Cardiac muscle cell (in vitro differentiated cells and primary cell): ENCODE results near the gene SUPT7L. TPM values are rescaled to one million over a fixed set of nuclear protein-coding genes. Genes with fewer than 3 reads are reported as not detected.

Source experiments
- DNase-seq, 2 donors: peaks; one replicate each; pipeline versions ENCODE4 v3.0.0 to v3.0.0-alpha.2; 2010 to 2017; ENCODE audit warnings: low read depth in 1 of 2, low spot score in 1 of 2
- H3K27ac ChIP-seq: fragments of 200-600 bp; sonication (generic); 2 replicates; pipeline ENCODE4 v1.5.1; 2016
- H3K27me3 ChIP-seq: fragments of 200-600 bp; sonication (generic); 2 replicates; pipeline ENCODE4 v1.6.0; 2016; ENCODE audit warnings: control low read depth
- H3K36me3 ChIP-seq: fragments of 200-600 bp; sonication (generic); 2 replicates; pipeline ENCODE4 v1.5.1; 2016; ENCODE audit warnings: control low read depth
- H3K4me1 ChIP-seq: fragments of 200-600 bp; sonication (generic); 2 replicates; pipeline ENCODE4 v1.8.1; 2017; ENCODE audit warnings: low read depth, mild to moderate bottlenecking, mixed run types
- H3K4me3 ChIP-seq: fragments of 200-600 bp; sonication (generic); 2 replicates; pipeline ENCODE4 v1.5.1; 2016; ENCODE audit warnings: mild to moderate bottlenecking
- H3K9me3 ChIP-seq: fragments of 200-600 bp; sonication (generic); 2 replicates; pipeline ENCODE4 v1.5.1; 2017; ENCODE audit warnings: low read depth, mild to moderate bottlenecking, control low read depth
- polyA plus RNA-seq: library from polyadenylated mRNA; unstranded; fragments of >200 nt; fragmentation: Nextera tagmentation; extraction: Ambion mirVana; gene quantifications from 2 replicates; pipeline ENCODE4 v1.2.1, GENCODE V29; 2016
- total RNA-seq: library from RNA; depleted of rRNA; stranded (reverse); fragments of >200 nt; gene quantifications from 2 replicates; pipeline ENCODE4 v1.2.3, GENCODE V29; 2016
- TF ChIP-seq, protein P1 (sequence below): IDR thresholded peaks from 2 replicates; pipeline ENCODE4 v1.5.1; 2012; ENCODE audit warnings: low read depth, mild to moderate bottlenecking, low read length

The SUPT7L gene, protein sequence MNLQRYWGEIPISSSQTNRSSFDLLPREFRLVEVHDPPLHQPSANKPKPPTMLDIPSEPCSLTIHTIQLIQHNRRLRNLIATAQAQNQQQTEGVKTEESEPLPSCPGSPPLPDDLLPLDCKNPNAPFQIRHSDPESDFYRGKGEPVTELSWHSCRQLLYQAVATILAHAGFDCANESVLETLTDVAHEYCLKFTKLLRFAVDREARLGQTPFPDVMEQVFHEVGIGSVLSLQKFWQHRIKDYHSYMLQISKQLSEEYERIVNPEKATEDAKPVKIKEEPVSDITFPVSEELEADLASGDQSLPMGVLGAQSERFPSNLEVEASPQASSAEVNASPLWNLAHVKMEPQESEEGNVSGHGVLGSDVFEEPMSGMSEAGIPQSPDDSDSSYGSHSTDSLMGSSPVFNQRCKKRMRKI
- total RNA-seq = 37.8 and 38.0 TPM in 2 replicates
- polyA plus RNA-seq = 34.3 and 38.3 TPM in 2 replicates

DNA sequence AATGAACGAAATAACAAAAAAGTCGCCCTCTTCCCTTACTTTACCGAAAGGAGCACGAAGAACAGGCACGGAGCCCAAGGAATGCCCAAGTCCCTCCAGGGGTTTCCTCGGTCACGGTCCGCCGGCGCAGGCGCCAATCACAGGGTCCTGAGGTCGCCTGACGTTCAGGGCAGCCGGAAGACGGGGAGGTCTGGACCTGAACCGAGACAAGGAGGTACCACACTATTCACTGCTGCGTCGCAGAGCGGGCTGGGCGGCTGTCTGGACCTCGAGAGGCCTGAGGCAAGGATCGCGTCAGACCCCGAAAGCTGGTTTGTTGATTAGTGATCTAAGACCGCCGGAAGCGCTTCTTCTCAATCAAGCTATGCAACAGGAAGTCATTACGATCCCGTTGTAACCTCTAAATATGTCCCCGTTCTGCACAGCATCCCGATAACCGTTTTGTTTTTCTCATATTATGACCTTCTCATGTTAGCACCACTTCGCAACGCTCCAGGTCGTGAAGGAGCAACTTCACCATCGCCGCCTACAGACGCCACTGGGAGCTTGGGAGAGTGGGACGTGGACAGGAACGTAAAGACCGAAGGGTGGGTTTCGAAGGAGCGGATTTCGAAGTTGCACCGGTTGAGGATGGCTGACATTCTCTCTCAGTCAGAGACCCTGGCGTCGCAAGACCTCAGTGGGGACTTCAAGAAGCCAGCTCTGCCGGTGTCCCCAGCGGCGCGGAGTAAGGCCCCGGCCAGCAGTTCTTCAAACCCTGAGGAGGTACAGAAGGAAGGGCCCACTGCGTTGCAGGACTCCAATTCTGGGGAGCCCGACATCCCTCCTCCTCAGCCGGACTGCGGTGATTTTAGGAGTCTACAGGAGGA, at the start of gene SUPT7L, which contains the start of gene SLC4A1AP:
Gene SUPT7L (minus strand): TSS at position 330 of the 869 bp plus-strand sequence. CDS start 1,422 bp downstream, outside the sequence.
Gene SLC4A1AP (plus strand): TSS at position 605 of the 869 bp plus-strand sequence. CDS start 26 bp downstream, at position 631.
- no peaks in the 10 kb centered on the region for H3K9me3 ChIP-seq
- H3K4me3 ChIP-seq = peak within 1 kb of the TSS; percentile 87
- H3K36me3 ChIP-seq = peaks cover 30% of the 10 kb centered on the region
- H3K4me1 ChIP-seq = peaks cover 19% of the 10 kb centered on the region
- no peaks in the 10 kb centered on the region for H3K27me3 ChIP-seq
- DNase-seq = peak; percentile 89 to 90
- TF ChIP-seq, protein P1, sequence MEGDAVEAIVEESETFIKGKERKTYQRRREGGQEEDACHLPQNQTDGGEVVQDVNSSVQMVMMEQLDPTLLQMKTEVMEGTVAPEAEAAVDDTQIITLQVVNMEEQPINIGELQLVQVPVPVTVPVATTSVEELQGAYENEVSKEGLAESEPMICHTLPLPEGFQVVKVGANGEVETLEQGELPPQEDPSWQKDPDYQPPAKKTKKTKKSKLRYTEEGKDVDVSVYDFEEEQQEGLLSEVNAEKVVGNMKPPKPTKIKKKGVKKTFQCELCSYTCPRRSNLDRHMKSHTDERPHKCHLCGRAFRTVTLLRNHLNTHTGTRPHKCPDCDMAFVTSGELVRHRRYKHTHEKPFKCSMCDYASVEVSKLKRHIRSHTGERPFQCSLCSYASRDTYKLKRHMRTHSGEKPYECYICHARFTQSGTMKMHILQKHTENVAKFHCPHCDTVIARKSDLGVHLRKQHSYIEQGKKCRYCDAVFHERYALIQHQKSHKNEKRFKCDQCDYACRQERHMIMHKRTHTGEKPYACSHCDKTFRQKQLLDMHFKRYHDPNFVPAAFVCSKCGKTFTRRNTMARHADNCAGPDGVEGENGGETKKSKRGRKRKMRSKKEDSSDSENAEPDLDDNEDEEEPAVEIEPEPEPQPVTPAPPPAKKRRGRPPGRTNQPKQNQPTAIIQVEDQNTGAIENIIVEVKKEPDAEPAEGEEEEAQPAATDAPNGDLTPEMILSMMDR = no peak
- peak within 1 kb of the TSS; percentile 97 for H3K27ac ChIP-seq

DNA sequence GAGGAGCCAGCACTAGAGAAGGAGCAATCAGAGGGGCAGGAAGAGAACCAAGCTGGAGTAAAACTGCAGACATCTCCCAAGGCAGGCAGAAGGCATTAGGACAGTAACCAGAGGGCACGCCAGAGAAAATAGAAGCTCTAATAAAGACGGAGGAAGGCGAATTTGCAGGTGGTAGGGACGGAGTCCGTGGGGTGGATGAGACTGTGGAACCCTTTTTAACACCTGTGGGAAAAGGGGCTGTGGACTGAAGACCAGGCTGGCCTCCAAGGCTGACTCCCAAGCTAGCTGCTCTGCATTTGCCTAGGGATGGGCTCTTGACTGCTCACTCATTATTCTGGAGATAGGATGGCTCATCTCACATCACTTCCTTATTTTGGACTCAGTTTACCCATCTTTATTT, 49.8 kb upstream of the SUPT7L start:
- Histone ChIP-seq H3K4me3 (no peak overlapping the region), H3K4me1 (peaks cover 28% of the 10 kb centered on the region), H3K36me3 (no peaks in the 10 kb centered on the region), H3K27ac (no peak overlapping the region), H3K9me3 (no peaks in the 10 kb centered on the region), H3K27me3 (no peaks in the 10 kb centered on the region)
- no peak for DNase-seq
- TF ChIP-seq, protein P1 = no peak

DNA sequence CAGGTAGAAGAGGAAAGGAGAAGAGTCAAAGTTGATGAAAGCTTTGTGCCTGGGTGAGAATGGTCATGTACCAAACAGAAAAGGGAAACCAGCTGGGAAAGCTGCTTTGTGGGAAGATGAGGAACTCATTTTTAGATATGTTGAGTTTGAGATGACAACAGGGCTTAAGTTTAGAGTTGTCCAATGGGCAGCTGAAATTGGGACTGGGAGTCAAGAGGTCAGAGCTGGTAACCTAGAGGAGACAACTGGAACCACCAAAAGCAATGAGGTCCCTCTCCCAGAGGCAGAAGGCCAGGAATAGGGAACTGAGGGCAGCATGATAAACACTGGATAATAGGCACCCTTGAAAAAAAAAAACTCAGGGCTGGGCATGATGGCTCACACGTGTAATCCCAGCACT, 49.1 kb upstream of the SUPT7L start:
- no peaks in the 10 kb centered on the region for H3K9me3 ChIP-seq
- TF ChIP-seq, protein P1 = no peak
- peaks cover 27% of the 10 kb centered on the region for H3K4me1 ChIP-seq
- no peak overlapping the region for H3K4me3 ChIP-seq
- no peak overlapping the region for H3K27ac ChIP-seq
- no peaks in the 10 kb centered on the region for H3K27me3 ChIP-seq
- DNase-seq = no peak
- H3K36me3 ChIP-seq = no peaks in the 10 kb centered on the region

DNA sequence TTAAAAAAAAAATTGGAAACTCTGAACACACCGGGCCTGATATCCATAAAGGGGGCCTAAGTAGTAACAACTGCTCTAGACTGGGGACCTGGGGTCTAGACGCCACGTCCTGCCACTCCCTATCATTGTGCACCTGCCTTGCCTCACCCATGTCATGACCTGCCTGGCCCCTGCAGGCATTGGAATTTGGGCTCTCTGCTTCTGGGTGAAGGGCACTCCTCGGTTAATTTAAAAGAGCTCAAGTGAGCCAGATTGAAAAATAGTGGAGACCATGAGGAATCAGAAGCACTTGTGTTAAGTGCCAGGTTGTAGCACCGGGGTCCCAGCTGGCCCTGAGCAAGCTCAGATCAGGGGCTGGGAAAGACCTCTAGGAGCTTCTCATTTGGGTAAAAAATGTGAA, 48.4 kb upstream of the SUPT7L start:
- TF ChIP-seq, protein P1 = no peak
- Histone ChIP-seq H3K4me3 (no peak overlapping the region), H3K27me3 (no peaks in the 10 kb centered on the region), H3K9me3 (no peaks in the 10 kb centered on the region), H3K27ac (no peak overlapping the region), H3K4me1 (peaks cover 19% of the 10 kb centered on the region), H3K36me3 (no peaks in the 10 kb centered on the region)
- no peak for DNase-seq

DNA sequence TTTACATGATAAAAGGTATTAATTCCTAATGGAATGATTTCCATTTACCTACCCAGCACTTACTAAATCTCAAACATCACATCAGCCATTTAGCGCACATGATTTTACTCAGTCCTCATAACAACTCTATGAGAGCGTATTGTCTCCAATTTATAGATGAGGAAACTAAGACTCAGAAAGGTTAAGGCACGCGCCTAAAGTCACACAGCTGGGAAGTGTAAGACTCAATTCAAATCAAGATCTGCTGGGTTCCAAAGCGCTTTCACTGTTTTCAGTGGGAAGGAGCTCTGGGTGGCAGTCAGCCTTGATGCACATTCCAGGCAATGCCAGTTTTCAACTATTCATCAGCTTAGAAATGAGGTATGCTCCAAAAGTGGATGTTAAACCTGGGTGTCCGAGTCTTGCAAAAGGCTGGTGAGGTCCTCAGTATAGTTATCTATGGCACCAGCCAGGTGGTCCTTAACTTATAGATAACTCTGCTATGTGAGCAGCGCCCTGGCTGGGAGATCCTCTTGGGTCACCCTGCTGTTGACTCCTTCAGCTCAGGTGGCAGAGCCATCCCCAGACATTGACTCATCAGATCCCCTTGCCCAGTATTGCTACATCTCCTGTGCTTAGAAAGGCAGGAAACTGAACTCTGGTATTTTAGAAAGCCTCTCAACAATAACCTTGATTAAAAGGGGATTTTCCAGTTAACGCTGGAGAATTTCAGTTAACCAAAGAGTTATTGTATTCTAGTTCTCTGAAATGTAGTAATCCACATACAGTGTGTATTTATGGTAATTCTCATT, 47.4 kb upstream of the SUPT7L start:
- peaks cover 12% of the 10 kb centered on the region for H3K4me1 ChIP-seq
- TF ChIP-seq, protein P1 = no peak
- peak in 1 of 2 donors; percentile 32 for DNase-seq

More for the DNA sequence above, 47.4 kb upstream of the SUPT7L start:
- Histone ChIP-seq H3K9me3 (no peaks in the 10 kb centered on the region), H3K36me3 (no peaks in the 10 kb centered on the region), H3K4me3 (no peak overlapping the region), H3K27ac (no peak overlapping the region), H3K27me3 (no peaks in the 10 kb centered on the region)
